Left ventricle myocardium inferior (tissue), 1 donor: ENCODE results near the gene ZNF543. TPM values are rescaled to one million over a fixed set of nuclear protein-coding genes. Genes with fewer than 3 reads are reported as not detected.
A peak's percentile ranks its signal among the peaks of the same experiment; 100 is the strongest.

Experiments
- DNase-seq: peaks from one replicate; pipeline ENCODE4 v3.0.0-alpha.2; 2020
- H3K27ac ChIP-seq: fragments of 200-600 bp; replicated peaks from 2 replicates; pipeline ENCODE4 v1.8.0; 2021
- H3K27me3 ChIP-seq: fragments of 200-600 bp; 2 replicates; pipeline ENCODE4 v1.8.0; 2021; ENCODE audit warnings: low read depth
- H3K36me3 ChIP-seq: fragments of 200-600 bp; 2 replicates; pipeline ENCODE4 v1.8.0; 2021
- H3K4me1 ChIP-seq: fragments of 200-600 bp; 2 replicates; pipeline ENCODE4 v1.8.0; 2021
- H3K4me3 ChIP-seq: fragments of 200-600 bp; 2 replicates; pipeline ENCODE4 v1.8.0; 2021; ENCODE audit warnings: mild to moderate bottlenecking, moderate library complexity
- H3K9me3 ChIP-seq: fragments of 200-600 bp; replicated peaks from 2 replicates; pipeline ENCODE4 v1.8.0; 2021
- intact Hi-C: fragments of 100-400 bp; cut with micrococcal nuclease; formaldehyde crosslinking; loops from one replicate; pipeline ENCODE4 v1.11.0; 2022
- total RNA-seq: library from RNA; stranded (reverse); fragmentation: NEBNext Ultra II Directional; extraction: Animal tissue kit (Norgen Biotek cat#: 25700); gene quantifications from one replicate; pipeline ENCODE4 v1.2.1, GENCODE V29; 2021
- TF ChIP-seq, protein P1 (sequence below): fragments of 200-600 bp; IDR thresholded peaks from 2 replicates; pipeline ENCODE4 v1.8.0; 2021; ENCODE audit warnings: antibody characterized with exemption, mild to moderate bottlenecking, borderline replicate concordance
- donor health status: DM: no; HTN: yes; CAD: no; lungs with severe emphysema.

The ZNF543 gene
- total RNA-seq, 1 donor from 2014 or later, result 5.7 TPM

DNA sequence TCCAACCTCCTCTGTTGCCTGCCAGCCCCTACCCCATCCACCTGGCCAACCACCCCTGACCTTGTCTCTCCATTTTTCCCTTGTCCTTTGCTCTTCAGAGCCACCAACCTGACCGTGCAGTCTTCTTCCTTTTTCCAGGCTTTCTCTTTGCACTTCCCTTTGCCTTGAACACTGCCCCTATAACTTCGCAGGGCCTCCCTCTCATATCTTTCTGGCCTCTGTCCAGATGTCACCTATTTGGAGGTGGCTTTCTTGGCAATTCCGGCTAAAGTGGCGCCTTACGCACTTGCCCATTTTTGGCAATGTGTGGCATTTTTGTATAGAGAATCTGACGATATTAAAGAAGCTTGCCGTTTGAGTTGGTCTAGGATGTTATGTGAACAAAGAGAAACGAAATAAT lies 844 bp downstream of the ZNF543 start:
- intact Hi-C loops, result no loop called here
- Histone ChIP-seq H3K4me1 (peaks cover 32% of the 10 kb centered on the region), H3K9me3 (peaks cover 27% of the 10 kb centered on the region), H3K27me3 (no peaks in the 10 kb centered on the region), H3K4me3 (peak overlapping the region; percentile 94), H3K36me3 (peaks cover 33% of the 10 kb centered on the region), H3K27ac (peak overlapping the region; percentile 93)
- TF ChIP-seq, protein P1, sequence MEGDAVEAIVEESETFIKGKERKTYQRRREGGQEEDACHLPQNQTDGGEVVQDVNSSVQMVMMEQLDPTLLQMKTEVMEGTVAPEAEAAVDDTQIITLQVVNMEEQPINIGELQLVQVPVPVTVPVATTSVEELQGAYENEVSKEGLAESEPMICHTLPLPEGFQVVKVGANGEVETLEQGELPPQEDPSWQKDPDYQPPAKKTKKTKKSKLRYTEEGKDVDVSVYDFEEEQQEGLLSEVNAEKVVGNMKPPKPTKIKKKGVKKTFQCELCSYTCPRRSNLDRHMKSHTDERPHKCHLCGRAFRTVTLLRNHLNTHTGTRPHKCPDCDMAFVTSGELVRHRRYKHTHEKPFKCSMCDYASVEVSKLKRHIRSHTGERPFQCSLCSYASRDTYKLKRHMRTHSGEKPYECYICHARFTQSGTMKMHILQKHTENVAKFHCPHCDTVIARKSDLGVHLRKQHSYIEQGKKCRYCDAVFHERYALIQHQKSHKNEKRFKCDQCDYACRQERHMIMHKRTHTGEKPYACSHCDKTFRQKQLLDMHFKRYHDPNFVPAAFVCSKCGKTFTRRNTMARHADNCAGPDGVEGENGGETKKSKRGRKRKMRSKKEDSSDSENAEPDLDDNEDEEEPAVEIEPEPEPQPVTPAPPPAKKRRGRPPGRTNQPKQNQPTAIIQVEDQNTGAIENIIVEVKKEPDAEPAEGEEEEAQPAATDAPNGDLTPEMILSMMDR, result no peak
- no peak for DNase-seq

DNA sequence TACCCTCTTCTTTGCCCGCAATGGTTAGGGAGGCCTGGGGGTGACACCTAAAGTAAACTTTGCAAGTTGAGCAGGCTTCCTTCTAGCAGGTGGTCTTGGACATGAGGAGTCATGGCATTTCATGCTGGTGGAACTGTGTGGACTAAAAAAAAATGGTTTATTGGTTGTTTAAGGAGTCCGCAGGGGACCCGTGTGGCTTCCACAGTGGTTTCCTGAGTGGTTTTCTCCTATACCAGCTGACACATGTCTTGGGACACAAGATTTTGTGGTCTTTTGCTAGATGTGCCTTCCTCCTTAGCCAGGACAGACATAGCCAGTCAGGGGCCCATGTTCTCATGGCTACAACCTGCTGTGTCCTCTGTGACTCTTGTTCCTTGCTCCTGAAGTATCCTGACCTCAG lies 1.5 kb downstream of the ZNF543 start:
- Histone ChIP-seq H3K27ac (no peak overlapping the region), H3K4me1 (peaks cover 32% of the 10 kb centered on the region), H3K4me3 (peak overlapping the region; percentile 94), H3K36me3 (peaks cover 39% of the 10 kb centered on the region), H3K27me3 (no peaks in the 10 kb centered on the region), H3K9me3 (peaks cover 33% of the 10 kb centered on the region)
- intact Hi-C loops, result no loop called here
- no peak for DNase-seq
- TF ChIP-seq, protein P1, result no peak

DNA sequence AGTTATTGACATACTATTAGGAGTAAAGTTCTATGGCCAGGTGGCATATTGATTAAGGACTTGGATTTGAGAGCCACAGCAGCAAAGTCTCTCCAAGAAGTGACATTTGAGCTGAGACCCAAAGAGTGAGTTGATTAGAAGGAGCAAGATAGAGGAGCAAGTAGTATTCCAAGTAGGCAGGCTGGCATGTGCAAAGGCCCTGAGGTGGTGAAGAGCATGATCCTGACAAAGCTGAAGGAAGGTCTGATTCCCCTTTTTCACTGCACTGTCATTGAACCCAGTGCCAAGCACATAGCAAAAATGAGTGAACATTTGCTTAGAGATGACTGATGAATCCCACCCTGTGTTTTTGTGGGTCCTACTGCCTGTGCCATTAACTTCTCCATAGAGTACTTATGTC lies 4.7 kb downstream of the ZNF543 start:
- intact Hi-C loops, result no loop called here
- Histone ChIP-seq H3K9me3 (peaks cover 64% of the 10 kb centered on the region), H3K4me3 (no peak overlapping the region), H3K27ac (no peak overlapping the region), H3K4me1 (peaks cover 27% of the 10 kb centered on the region), H3K36me3 (peaks cover 70% of the 10 kb centered on the region), H3K27me3 (no peaks in the 10 kb centered on the region)
- DNase-seq, result no peak
- TF ChIP-seq, protein P1, result no peak

DNA sequence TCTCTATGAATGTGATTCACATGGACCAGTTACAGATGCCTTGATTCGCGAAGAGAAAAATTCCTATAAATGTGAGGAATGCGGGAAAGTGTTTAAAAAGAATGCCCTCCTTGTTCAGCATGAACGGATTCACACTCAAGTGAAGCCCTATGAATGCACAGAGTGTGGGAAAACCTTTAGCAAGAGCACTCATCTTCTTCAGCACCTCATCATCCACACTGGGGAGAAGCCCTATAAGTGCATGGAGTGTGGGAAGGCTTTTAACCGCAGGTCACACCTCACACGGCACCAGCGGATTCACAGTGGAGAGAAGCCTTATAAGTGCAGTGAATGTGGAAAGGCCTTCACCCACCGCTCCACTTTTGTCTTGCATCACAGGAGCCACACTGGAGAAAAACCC lies 7.7 kb downstream of the ZNF543 start:
- Histone ChIP-seq H3K4me1 (peaks cover under 1% of the 10 kb centered on the region), H3K27ac (no peak overlapping the region), H3K9me3 (peaks cover 82% of the 10 kb centered on the region), H3K36me3 (peaks cover 87% of the 10 kb centered on the region), H3K4me3 (no peak overlapping the region), H3K27me3 (no peaks in the 10 kb centered on the region)
- TF ChIP-seq, protein P1, result no peak
- no peak for DNase-seq
- intact Hi-C loops, result no loop called here

DNA sequence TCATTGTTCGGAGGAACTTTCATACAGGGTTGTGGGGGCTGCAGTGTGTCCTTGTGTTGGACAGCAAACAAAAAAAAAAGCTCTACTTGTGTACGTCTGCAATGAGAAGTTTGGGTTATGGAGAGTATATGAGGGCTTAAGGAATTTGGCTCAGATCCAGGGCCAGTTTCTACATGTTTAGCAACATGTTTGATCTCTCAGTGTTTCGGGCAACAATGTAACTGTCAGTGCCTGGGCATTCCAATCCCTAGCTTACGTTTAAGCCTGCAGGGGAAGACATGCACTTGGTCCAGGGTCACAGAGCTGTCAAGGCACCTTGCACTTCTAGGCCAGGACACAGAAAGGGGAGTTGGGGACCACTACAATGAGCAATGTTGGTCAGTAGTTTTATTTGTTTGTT lies 13.9 kb downstream of the ZNF543 start:
- H3K4me1 ChIP-seq, result peaks cover 23% of the 10 kb centered on the region
- peaks cover 30% of the 10 kb centered on the region for H3K36me3 ChIP-seq
- no peak overlapping the region for H3K4me3 ChIP-seq
- DNase-seq, result no peak
- intact Hi-C loops, result no loop called here
- no peaks in the 10 kb centered on the region for H3K27me3 ChIP-seq
- H3K9me3 ChIP-seq, result peaks cover 53% of the 10 kb centered on the region
- peak overlapping the region; percentile 18 for H3K27ac ChIP-seq
- TF ChIP-seq, protein P1, result no peak

DNA sequence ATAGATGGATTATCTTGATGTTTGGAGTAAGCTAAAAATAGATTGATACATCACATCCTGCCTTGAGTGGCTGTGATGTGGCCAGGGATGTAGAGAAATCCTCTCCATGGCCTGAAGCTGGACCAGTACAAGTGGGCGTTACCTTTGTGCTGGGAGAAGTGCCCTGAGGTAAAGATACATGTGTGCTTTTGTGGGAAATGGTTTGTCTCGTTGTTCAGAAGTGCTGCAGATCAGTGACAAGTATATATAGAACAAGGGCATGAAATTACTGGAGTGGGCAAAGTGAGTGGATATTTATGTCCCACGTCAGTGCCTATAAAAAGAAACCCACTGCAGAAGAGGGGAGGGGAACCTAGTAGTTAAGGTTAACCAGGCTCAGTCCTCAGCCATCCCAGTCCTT lies 18.6 kb downstream of the ZNF543 start:
- H3K4me3 ChIP-seq, result no peak overlapping the region
- intact Hi-C loops, result no loop called here

More for the DNA sequence above, 18.6 kb downstream of the ZNF543 start:
- TF ChIP-seq, protein P1, result no peak
- Histone ChIP-seq H3K36me3 (peaks cover 2% of the 10 kb centered on the region), H3K27me3 (no peaks in the 10 kb centered on the region), H3K27ac (peak overlapping the region; percentile 83), H3K9me3 (peaks cover 12% of the 10 kb centered on the region), H3K4me1 (peaks cover 30% of the 10 kb centered on the region)
- no peak for DNase-seq
